ENCODE results near the gene LAMA5. TPM values are rescaled to one million over a fixed set of nuclear protein-coding genes. Genes with fewer than 3 reads are reported as not detected.

Gene LAMA5
- total and polyA plus RNA-seq, 2 of the 8 experiments (the other 6 are each of a cell fraction or from before 2014, with no cell fraction given): 34.4 to 225 TPM

DNA sequence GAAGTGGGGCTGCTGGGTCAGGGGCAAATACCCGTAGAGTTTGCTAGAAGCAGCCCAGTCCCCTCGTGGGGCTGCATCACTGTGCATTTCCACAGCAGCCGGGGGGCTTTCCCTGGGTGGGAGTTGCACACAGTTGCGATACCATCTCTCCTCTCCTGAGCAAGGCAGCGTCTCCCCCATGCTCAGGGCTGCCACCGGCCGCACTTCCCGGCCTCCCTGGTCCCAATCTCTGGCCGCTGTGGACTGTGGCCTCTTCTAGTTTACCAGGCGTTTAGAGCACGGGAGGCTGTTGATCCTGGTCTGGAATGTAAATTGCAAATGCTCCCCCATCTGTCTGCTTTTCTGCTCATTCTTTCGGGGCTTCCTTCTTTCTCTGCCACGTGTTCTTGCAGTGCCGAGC is 97.7 kb downstream of the LAMA5 start (continued):
- TF ChIP-seq CEBPB (IDR thresholded peaks at IDR 0.05; ENCODE audit: low read depth, low read length) (no peak), RFX5 (IDR thresholded peaks at IDR 0.05; ENCODE audit: borderline replicate concordance, low read depth, low read length) (no peak)

All from H1 (cell line).